ENCODE measurements around the gene TBC1D22A.
"Not testable (repeated sequence)": the region's sequence is repeated elsewhere in the genome, so short reads cannot be mapped to it uniquely, and the experiment has no call there.

TBC1D22A gene

DNA sequence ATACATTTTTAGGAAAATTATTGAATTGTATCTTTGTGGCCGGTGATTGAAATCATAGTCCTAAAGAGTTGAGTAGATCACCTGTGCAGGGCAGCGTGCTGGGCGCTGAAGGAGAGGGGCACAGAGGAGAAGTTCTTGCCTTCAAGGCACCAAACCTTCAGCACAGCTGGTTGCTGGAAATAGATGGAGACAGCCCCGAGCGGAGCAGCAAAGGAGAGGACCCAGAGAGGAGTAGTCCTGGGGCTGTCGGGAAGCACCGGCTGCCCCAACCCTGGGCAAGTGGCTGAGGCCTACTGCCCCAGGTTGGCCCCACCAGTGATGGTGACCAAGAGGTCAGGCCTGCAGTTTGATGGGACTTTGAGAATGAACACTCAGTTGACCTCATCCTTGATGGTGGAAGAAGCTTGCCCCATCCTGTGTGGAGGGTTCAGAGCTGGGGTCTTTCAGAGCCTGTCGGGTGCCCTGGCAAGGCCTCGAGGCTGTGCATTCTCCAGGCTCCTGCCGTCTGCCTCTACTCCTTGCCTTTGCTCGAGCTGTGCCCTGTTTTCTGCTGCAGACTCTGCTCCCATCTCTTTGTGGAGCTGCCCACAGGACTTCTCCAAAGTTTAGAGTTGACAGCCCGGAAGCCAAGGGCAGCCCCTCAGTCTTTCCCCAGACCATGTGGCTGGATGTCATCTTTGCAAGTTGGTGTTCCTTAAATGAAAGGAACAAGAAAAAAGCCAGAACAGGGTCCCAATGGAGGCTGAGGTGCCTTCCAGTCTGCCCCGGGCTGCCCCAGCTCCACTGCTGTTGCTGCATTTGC lies 285.1 kb downstream of the TBC1D22A start:
- DNase-seq (ENCODE audit: low read depth), result no peak

DNA sequence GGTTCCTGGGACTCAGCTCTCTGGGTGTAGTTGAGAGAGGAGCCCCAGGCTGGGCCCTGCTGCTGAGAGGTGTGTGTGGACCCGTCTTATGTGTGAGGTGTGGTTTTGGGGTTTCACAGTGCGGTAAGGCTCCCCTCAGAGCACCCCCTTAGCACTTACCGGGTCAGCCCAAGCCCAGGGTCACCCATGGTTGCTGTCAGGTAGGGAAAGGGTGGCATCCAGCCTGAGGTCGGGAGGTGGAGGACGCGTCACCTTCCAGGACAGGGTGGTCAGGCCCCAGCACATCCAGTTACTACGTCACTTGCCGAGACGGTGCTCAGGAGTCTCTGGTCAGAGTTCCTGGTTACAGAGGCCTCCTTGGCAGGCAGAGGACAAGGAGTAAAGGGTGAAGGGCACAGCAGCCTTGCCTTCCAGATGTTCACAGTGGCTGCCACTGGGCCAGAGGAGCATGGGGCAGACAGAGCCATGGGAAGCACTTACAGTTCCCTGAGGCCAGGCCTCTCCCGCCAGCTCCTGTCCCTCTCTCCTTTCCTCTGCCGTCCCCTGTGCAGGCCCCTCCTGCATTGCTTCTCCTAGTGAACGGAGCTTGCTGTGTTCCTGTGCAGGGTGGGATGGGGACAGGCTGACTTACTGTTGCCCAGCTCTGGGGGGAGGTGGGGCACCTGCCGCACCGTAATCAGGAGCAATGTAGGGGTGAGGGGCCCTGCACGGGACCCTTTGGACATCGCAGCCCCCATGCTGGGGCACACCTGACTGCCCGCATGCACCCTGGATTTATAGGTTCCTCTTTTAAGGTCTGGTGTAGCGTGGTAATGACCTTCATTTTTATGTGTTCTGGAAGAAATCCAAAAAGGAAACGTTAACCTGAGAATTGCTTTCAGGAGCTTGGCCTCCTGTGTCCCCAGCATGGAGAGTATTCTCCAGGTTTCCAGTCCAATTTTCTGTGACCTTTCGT lies 285.9 kb downstream of the TBC1D22A start:
- DNase-seq (ENCODE audit: low read depth), result no peak

DNA sequence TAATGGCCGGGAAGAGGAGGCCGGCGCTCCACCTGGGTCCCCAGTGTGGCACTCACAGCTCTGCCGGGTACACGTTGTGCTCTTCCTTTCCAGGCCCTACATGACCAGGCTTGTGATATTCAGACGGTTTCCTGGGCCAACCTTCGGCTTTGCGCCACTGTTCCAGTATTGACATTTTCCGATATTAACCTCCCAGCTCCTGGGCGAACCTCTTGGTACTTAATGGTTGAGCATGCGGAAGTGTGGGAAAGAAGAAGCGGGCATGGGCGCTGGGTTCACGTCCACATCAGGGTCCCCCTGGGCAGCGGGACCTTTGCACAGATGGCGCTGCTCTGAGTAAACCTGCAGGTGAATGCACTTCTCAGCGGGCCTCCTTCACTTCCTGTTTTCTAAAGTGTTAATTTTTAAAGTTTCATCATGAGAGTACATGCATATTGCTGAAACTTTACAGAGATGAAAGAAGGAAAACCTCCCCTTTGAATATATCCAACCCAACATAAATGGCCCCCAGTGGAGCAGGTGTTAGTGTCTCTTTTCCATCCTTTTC lies 286.7 kb downstream of the TBC1D22A start:
- no peak for DNase-seq (ENCODE audit: low read depth)

DNA sequence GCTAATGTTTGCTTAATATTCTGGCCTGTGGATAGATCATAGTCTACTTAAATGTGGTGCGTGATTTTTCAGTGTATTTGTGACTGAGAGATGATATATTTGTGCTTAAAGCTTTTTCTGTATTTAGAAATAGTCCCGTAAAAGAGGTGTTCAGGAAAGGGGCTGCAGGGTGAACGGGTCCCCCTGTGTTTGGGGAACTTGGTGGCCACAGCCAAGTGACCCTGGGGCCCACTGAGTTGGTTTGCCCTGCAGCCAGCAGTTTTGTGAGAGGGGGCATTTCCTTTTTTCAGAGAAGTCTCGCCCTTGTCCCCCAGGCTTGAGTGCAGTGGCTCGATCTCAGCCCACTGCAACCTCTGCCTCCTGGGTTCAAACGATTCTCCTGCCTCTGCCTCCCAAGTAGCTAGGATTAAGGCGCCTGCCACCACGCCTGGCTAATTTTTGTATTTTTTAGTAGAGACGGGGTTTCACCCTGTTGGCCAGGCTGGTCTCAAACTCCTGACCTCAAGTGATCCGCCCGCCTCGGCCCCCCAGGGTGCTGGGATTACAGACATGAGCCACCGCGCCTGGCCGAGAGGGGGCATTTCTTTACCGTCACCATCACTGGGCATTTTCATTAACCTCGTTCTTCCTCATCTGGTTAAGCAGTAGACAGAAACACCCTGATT lies 287.4 kb downstream of the TBC1D22A start:
- DNase-seq (ENCODE audit: low read depth), result not testable (repeated sequence)

DNA sequence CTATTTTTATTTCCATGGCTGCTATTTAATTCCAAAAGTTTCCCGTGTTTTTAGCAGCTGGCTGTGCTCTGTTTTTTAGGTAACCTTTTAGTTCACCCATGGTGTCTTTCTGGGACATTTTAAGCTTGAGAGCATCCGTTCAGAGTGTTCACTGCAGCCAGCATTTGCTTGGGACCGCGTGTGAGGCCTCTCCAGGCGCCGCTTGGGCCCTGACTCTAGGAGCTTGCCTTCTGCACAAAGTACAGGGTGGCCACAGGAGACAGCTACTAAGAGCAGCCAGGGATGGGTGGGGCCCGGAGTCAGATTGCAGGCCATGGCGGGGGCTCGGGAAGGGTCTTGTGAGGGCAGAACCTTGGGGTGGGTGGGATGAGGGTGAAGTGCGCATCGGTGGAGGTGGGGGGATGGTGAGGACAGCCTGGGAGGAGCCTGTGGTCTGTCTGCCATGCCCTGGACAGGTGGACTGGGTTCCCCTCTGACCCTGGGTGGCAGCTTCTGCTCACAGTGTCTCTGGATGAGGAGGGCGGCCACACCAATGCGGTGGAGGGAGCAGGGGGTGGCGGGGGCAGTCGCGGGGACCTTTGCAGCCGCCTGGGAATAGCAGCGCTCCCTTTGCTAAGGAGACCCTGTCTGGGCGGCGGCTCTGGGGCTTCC lies 288.1 kb downstream of the TBC1D22A start:
- no peak for DNase-seq (ENCODE audit: low read depth)

DNA sequence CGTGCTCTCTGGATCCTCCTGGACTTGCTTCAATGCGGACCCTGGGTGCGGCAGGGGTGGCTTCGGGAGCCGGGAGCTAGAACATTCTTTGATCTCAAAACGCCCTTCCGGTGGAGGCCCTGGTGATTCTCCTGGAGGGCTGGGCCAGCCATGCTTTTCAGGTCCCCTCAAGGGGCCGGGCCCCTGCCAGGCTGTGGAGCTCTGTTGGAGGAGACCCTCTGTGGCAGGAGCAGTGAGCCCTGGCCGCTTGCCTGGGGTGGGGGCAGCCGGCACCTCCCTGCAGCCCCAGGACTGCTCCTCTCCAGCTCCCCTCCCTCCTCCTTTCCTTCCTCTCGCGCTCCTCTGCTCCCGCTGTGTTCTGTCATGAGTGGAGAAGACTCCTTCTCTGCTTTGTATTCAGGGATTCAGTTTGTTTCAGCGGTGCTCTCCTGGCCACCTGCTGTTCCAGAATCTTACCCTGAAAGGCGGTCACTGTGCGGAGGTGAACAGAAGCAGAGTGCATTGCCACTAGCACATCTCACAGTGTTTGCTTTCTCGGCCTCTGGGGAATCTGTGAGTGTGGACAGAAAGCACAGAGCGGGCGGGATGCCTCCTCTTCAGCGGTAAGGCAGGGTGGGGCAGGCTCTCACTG lies 289.1 kb downstream of the TBC1D22A start:
- no peak for DNase-seq (ENCODE audit: low read depth)

DNA sequence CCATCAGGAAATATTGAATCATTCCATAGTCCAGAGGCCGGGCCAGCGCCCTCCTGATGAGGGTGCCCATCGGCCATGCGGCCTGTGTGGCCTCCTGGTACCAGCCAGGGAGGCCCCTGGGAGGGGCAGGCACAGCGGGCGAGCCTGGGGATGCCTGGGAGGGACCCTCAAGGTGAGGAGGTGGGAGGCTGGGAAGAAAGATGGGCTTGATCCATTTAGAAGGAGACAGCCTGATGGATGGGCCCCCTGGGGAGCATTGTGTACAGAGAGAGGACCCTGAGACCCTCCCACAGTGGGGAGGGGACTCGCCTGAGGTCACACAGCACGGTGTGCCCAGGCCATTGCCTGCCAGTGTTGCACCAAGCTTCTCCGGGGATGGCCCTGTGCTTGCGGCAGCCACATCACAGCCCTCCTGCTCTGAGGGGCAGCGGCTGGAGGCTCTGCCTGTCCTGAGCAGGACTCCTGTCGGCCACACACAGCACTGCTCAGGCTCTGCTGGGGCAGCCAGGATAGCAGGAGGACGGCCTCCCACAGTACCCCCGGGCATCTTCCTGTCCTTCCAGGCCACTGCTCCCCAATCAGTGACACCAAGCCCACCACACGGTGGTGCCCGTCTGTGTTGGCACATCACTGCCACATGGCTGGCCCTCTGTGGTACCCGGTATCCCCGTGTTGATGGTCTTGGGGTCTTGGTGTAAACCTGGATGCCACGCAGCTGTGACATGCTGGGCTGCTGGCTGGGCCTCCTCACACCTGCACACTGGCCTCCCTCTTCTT lies 290.0 kb downstream of the TBC1D22A start:
- DNase-seq (ENCODE audit: low read depth), result no peak

DNA sequence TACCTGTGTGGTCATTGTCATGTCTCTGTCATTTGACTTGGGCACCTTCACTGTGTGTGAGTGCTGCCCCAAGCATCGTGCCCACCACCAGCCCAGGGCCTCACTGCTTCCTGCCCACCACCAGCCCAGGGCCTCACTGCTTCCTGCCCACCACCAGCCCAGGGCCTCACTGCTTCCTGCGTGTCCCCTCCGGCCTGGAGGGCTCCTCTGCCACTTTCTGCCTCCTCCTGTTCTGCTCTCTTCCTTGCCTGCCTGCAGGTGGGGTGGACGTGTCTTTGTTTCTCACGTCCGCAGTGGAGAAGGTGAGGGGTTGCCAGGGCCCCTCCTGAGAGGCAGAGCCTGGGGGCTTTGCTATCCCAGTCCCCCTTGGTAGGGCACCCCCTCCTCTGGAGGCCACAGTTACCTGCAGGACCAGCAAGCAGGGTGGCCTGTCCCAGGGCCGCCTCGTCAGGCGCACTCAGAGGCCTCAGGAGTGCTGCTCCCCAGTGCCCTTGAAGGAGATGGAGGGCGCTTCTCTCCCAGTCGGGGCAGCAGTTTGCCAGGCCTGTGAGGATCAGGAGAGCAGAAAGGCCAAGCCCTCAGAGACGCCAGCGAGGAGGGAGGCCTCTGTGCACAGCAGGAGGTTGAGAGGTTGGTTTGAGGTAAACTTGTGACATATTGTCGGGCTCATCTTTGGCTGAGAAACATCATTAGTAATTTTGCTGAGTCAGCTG lies 290.7 kb downstream of the TBC1D22A start:
- no peak for DNase-seq (ENCODE audit: low read depth)

DNA sequence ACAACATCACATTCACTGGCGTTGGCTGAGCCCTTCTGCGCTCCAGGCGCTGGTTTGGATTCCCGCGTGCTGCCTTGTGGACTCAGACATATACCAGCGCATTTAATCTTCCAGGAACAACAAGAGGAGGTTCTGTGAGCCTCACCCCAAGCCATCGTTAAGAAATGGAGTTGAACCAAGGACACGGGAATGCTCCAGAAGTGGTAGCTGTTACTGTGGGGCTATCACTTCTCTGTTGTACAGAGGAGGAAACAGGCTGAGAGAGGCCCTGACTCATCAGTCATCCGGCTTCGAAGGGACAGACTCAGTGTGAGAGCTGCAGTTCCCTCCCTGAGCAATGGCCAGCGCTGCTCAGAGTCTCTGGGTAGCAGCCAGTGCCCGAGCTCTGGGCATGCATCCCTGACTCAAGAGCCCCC lies 291.3 kb downstream of the TBC1D22A start:
- DNase-seq (ENCODE audit: low read depth), result peak; percentile 52

DNA sequence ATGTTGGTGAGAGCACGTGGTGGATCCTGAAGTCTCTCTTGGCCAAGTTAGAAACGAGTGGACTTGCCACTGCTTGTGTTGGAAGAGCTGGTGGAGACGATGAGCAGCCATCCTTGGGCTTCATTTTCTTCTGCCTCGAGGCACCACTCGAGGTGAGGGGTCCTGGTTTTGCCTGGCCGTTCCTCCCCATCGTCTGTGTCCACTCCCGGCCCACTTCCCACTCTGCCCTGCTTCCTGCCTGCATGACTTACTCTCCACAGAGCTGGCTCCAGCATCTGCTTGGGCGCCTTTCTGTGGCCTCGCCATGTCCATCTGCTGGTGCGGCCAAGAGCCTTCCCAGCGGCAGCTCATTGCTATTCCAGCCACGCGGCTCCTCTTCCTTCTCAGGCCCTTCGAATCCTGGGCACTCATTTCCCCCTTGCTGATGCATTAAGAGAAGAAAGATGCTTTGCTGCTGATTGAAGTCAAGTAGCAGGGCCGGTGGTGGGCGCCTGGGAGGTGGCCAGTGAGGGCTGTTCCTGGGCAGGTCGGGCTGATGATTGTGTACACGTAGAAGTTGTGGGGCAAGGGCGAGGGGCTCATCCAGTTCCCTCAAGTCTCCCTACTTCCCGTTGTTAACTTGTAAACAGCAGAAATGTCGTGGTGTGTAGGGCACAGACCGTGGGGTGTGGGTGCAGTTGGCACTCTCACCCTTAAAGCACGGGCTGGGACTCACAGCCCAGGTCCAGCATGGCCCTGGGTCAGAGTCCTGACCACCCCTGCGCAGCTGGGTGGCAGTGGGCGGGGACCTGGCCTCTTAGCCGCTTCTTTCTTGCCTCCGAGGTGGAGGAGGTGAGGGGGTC lies 292.0 kb downstream of the TBC1D22A start:
- no peak for DNase-seq (ENCODE audit: low read depth)

DNA sequence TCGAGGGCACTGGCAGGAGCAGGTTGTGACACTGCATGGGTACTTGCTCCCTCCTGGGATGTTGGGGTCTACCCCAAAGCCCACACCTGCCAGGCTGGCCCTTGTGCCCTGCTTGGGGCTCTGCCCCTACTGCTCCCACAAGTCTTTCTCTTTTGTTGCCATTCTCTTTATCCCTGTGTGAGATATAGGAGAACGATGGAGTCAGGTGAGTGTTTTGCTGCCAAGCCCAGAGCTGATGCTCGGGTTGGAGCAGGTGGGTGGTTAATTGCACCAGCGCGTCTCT lies 292.6 kb downstream of the TBC1D22A start:
- DNase-seq (ENCODE audit: low read depth), result no peak

DNA sequence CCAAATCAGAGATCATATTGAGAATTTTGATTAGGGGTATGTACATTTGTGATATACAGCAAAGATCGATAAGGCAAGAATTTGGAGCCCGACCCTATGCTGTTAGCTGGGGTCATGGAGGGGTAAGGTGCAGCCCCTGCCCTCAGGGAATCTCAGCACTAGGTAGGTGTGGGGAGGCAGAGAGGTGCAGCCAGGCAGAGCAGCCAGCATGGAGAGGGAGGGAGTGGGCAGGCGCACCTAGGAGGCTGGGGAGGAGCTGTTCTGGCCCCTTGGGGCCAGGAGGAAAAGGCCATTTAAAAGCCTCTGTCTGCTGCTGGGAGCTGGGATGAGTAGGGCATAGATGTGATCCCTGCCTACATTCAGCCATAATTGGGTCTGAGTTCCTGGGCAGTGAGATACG lies 293.0 kb downstream of the TBC1D22A start:
- no peak for DNase-seq (ENCODE audit: low read depth)

DNA sequence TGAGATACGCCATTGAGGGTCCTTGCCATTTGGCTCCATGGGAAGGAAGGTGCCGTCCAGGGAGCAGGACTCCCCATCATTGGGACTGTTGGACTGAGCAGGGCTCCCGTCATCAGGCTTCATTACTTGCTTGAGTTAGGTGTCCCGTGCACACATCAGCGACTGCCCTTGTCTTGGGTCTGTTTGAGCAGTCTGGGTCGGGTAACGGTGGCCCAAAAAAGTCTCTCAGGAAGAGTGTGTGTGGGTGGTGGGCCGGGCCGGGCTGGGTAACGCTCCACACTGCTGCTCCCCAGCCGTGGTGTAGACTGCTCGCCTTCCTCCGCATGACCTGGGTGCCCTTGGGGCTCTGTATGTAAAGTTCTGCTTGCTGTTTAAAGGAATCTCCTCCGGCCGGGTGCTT lies 293.5 kb downstream of the TBC1D22A start:
- no peak for DNase-seq (ENCODE audit: low read depth)

DNA sequence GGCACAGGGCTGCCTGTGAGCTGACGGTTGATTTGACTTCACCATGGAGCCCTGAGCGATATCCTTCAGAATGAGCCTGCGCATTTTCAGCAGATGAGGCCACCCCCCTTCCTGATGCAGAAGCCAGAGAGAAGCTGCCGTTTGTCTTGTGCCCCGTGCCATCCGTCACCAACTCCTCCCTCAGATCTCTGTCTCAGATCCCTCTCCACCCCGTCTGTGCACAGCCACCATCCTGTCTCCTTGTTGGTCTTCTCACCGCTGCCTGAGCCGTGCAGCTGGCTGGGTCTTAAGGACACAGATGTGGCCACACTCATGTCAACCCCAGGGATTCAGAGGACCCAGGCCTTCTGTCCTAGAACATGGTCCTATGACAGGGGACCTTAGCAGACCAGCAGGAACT lies 293.9 kb downstream of the TBC1D22A start:
- DNase-seq (ENCODE audit: low read depth), result no peak

DNA sequence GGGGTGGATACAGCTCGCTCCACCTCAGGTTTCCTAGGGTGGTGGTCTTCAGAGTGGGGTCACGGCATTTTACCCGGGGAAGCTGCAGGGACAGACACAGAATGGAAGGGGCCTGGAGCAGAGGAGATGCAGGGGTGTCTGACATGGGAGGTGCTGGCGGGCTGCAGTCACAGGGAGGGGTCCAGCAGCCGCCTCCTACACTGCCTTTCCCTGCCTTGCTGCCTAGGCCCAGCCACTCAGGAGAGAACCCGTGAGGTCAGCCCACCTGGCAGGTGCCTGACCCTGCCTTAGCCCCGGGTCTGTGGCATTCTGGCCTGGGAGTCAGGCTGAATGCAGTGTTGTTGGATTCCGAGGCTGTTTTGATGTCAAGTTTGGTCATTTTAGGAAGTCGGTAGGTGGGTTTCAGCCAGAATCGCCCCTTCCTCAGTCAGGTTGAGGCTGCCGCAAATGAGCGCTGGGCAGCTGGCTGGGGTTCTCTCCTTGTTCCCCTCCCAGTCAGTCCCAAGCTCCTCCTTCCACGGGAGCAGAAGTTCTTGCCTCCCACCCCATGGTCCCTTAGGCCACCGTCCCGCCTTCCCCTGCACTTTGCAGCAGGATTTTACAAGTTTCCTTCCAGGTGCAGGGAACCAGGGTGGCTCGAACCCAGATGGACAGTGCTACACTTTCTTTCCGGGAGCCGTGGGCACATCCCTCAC lies 294.5 kb downstream of the TBC1D22A start:
- no peak for DNase-seq (ENCODE audit: low read depth)

DNA sequence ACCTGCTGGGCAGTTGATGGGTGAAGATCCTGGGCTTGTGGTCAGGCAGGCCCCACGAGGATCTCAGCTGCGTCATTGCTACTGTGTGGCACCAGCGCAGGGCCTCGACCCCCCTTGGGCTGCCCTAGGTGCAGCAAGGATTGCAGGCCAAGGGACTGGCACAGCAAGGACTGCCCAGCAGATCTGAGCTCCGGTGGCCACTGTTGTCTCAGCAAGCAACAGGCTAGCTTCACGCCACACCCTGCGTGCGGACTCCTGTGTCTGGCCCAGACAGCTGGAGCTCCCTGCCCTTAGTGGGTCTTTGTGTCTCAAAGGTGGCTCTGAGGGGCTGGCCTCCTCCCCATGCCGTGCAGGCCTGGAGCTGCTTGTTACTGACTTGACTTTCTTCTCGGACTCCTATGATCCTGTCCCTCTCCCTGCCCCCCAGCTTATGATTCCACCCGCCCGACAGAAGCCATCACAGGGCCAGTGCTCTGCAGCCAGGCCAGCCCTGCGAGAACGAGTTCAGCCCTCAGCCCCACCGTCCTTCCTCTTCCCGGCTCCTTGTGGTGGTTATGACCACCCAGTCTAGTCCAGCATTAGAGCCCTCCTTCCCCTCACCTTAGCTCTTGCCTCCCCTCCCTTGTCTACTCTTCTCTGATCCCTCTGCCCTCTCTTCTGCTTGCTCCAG lies 295.6 kb downstream of the TBC1D22A start:
- DNase-seq (ENCODE audit: low read depth), result no peak

DNA sequence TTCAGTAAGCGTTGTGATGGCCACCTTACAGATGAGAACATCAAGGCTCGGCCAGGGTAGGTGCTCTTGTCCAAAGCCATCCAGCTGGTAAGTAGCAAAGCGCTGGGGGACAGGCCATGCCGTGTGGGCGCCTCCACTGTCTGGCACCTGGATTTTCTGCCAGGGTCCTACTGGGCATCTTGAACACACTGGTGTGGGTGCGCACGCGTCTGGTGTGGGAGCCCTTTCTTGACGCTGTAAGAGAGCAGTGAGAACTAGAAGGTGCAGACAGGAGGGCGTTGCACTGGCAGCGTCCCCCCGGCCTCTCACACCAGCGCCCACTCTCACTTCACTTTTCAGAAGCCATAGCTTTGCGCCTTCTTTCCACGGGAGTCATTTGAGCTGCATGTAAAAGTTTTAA lies 296.6 kb downstream of the TBC1D22A start:
- DNase-seq (ENCODE audit: low read depth), result no peak

DNA sequence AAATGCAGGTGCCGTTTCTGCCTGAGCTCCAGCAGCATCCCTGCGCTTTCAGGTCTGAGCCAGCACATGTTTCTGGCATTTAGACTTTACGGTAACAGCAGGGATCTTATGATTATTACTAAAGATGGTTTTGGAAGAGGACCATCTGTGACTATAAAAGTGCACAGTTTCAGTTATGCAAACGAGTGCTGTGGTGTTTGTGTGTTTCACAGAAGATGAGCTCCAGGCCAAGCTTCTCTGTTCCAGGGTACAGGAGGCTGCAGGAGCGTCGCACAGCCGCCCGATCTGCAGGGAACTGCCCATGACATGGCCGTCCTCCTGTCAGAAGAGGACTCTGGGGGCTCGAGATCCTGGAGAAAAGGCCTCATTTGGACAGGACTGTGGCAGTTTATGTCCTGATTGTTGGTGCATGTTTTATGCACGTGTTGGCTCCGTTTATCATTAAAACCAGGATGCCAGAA lies 297.3 kb downstream of the TBC1D22A start:
- peak; percentile 16 for DNase-seq (ENCODE audit: low read depth)
